HG03469 (cell line): ENCODE results near the gene ASCL2.

Source experiments
- ATAC-seq: cut with Tn5 transposase; IDR thresholded peaks from one replicate; pipeline ENCODE4 v1.9.1; 2021; ENCODE audit warnings: mild to moderate bottlenecking, moderate library complexity, moderate number of reproducible peaks; ENCODE audit not compliant: unreplicated experiment

The ASCL2 gene

DNA sequence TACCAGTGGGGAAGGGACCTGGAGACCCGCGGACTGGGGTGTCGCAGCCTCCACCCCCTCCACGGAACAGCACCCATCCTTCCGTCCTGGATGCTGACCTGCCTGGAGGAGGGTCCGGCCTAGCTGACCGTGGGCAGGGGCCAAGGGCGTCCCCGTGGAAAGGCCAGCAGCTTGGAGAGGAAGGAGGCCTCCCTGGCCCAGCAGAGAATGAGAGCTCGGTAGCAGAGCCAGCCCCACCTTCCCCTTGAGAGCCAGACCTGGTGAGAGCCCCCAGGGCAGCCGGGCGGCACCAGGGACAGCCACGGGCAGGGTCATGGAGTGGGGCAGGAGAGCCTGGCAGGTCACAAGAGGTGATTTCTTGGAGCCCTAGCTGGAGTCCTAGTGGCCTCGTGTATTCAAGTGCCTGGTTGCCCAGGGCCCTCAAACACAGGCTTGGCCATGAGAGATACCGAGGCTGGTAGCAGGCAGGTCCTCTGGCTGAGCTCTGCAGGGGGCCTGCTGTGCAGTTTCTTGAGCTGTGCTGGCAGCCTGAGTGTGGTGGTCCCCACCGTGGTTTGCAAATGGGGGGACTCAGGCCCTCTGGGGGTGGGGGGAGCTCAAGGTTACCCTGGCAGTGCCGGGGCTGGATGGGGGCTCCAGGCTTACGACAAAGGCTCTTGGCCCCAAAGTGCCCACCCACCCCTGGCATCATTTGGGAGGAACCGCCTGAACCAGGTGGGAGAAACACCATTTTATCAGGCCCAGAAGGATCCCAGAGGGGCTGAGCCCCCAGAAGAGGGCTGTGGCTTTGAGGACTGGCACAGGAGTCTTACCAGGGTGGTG is 39.1 kb upstream of the ASCL2 start:
- ATAC-seq: no peak

- no peak for ATAC-seq
Observed at GRCh38 chr11:2308713-2309112, 38.3 kb upstream of the ASCL2 start.

GRCh38 chr11:2307501-2308331 is 37.3 kb upstream of the ASCL2 start:
- ATAC-seq: no peak

DNA sequence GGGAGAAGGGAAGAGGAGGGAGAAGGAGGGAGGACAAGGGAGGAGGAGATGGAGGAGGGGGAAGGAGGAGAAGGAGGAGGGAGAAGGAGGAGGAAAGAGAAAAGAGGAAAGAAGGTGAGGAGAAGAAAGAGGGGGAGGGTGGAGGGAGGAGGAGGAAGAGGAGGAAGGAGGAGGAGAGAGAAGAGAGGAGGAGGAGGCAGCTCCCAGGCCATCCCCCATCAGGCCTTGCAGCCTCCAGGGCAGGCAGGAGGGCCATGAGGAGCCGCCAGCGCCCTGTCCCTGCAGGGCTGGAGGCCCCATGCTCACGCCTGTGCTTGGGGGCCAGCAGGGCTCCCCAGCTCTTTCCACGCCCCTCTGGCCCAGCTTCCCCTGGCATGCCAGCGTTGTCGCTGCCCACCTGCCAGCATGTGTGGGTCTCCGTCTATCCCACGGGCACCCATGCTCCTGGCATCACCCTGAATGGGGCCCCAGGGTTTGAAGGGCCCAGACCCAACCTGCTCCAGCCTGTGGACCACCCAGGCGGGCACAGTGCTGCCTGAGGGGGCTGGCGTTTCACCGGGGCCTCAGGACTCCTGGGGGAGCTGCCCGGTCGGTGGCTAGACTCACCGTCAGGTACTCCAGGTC is 36.6 kb upstream of the ASCL2 start:
- ATAC-seq: no peak

GRCh38 chr11:2306452-2306823 is 36.0 kb upstream of the ASCL2 start:
- ATAC-seq: no peak

DNA sequence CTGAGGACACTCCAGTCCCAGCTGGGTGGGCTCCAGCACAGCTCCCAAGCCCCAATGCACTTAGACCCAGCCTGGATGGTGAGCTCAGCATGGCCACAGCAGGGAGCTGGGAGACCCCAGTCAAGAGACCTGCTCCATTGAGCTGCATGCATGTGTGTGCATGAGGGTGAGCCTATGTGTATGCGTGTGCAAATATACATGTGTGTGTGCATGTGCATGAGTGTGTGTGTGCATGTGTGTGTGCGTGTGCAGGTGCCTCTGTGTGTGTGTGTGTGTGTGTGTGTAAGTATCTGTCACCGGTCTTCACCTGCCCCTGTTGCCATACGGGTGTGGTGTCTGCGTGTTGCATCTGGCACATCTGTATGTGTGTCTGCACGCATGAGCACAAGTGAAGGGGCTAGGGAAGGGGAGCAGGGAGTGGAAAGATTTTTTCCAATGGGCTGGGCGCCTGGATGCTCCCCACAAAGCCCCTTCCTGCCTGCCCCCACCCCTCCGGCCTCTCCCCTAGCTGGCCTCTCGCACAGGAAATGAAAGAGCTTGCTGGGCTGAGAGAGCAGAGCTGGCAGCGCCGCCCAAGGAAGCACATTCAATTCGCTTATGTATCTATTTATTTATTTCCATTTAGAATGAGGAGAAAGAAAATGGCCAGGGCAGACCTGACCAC is 35.5 kb upstream of the ASCL2 start:
- ATAC-seq: no peak

DNA sequence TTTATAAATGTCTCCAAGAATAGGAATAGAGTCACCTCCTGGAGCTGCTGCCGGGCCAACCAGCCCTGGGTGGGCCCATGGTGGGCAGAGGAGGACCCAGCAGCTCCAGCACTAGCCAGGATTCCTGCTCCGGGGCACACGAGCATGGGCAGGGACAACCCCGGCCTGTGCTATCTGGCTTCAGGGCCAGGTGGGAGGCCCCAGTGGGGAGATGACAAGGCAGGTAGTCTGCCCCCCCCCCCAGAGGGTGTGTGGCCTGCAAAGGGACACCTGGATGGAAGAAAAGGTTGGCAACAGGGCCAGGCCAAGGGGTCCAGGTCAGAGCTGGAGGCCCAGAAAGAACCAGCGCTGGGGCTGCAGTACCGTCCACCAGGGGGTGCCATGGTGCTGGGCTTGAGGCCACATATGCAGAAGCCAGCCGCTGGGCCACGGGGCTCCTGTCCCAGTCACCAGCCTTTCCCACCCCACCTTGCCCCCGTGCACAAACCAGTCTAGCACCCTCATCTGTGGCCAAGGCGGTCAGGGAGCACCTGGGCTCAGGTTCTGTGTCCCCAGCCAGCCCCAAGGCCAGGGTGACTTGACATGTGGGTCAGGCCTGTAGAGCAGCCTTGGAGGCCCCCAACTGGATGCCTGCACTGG is 34.9 kb upstream of the ASCL2 start:
- ATAC-seq: no peak

- no peak for ATAC-seq
Observed at GRCh38 chr11:2304506-2305139, 34.2 kb upstream of the ASCL2 start.

DNA sequence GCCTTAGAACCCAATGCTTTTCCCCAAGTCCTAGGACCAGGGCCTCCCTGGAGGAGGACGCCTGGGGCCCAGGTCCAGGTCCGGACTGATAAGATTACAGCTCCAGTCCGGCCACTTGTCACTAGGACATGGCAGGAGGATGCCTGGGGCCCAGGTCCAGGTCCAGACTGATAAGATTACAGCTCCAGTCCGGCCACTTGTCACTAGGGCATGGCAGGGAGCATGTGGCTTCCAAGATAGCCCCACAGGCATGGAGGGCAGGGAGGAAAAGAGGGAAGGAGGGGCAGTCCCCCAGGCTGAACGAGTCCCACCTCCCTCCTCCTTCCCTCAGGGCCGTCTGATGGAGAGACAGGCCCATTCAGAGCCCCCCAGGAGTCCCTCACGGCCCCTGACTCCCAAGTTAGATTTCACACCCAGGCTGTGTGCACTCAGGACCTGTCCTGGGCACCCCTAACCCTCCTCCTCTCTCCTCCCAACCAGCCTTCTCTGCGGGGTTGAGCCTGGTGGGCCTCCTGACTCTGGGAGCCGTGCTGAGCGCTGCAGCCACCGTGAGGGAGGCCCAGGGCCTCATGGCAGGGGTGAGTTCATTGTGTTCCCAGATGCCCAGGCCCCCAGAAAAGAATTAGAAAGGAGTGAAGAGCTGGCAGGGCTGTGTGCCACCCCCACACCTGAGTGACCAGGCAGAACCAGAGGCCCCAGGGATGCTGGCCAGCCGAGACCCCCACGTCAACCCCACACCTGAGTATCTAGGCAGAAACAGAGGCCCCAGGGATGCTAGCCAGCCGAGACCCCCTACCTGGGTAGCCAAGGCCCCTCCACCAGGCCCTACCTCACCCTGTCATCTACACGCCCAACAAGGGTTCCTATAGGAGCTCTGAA is 33.5 kb upstream of the ASCL2 start:
- no peak for ATAC-seq

GRCh38 chr11:2302896-2303626 is 32.7 kb upstream of the ASCL2 start:
- ATAC-seq: no peak

DNA sequence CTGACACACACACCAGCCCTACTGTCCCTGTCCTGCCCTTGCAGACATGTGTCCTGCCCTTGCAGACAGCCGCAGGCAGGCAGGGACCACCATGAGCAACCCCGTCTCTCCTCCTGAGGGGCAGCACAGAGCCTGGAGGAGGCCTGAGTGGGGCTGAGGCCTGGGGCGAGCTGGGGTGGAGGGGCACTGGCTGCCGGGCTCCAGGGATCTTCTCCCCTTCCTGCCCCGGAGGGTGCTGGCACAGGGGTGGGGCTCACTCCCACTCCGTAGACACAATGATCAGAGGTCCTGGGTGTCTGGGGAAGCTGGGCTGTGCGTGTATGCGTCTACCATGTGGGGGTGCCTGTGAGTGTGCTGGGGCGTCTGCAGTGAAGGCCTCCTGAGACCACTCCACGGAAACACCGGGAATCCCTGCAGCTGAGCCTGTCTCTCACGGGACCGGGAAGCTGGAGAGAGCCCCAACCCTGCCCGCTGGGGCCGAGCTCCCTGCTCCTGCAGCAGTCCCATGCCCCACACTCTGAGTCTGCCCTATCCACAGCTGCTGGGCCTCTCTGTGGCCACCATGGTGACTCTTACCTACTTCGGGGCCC is 32.0 kb upstream of the ASCL2 start:
- no peak for ATAC-seq

GRCh38 chr11:2301631-2302305 is 31.4 kb upstream of the ASCL2 start, which contains the start of the genes C11orf21 and TSPAN32:
Gene C11orf21, minus strand, starts transcription at chr11:2301918. Its CDS starts 110 bp downstream, at chr11:2301808.
Gene TSPAN32, plus strand, starts transcription at chr11:2302013. Its CDS starts 137 bp downstream, at chr11:2302150.
- ATAC-seq: no peak

GRCh38 chr11:2300936-2301630 is 30.7 kb upstream of the ASCL2 start:
- ATAC-seq: no peak

DNA sequence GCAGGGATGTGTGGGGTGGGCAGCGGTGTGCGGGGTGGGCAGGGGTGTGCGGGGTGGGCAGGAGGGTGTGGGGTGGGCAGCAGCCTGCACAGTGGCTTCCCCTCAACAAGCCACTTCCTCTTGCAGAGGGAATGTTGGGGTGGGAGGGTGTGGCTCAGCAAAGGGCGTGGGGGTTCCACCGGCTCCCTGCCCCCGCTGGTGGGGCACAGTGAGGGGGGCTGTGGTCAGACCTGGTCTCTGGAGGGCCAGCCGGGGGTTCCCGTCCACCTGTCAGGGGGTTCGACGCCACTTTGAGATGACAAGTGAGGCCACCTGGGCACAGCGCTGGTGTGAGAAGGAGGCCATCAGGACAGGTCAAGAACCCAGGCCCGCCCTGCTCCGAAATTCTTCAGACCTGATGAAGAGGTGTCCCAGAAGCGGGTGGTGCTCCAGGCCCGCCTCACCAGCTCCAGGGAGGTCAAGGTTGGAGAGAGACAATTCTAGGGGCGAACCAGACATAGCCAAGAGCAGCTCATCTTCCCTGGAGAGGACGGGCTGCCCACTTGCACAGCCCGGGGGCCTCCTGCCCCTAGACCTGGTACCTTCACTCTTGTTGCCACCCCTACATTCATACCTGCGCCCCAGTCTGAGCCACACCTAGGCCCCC is 30.0 kb upstream of the ASCL2 start:
- ATAC-seq: no peak

DNA sequence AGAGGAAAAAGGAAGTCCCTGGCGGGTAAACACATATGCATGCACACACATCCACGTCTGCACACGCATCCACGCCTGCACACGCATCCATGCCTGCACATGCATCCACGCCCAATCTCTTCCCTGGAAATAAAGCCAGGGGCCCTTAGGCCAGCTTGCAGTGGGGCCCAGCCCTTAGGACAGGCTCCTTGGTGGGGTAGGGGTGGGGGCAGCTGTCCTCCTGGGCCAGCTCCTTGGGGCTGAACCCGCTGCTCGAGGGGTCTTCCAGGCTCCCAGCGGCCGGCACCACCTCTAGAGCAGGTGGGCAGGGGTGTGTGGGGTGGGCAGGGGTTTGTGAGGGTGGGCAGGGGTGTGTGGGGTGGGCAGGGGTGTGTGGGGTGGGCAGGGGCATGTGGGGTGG is 29.4 kb upstream of the ASCL2 start:
- ATAC-seq: no peak
